Esophagus squamous epithelium (tissue), 4 donors: ENCODE results near the gene CDK8.

Source experiments
- CTCF ChIP-seq, 6 experiments: fragments of 450-650 bp in 4 of 6; fragments of 200-600 bp in 2 of 6; sonication (generic) in 2 of 6; IDR thresholded peaks; one replicate each; pipeline ENCODE4 v1.5.1; 2016 to 2019; ENCODE audit warnings: antibody characterized with exemption in 6 of 6, mild to moderate bottlenecking in 4 of 6, moderate library complexity in 4 of 6
- POLR2A ChIP-seq, 4 donors: fragments of 450-650 bp; IDR thresholded peaks; one replicate each; pipeline ENCODE4 v1.6.1; 2017; ENCODE audit warnings: antibody characterized with exemption in 4 of 4, mild to moderate bottlenecking in 4 of 4, moderate library complexity in 3 of 4

GRCh38 chr13:26382835-26383234 is 128.9 kb downstream of the CDK8 start:
- TF ChIP-seq CTCF (IDR thresholded peaks at IDR 0.05) = no peak
- TF ChIP-seq POLR2A (IDR thresholded peaks at IDR 0.05) = no peak
